Hematopoietic multipotent progenitor cell (in vitro differentiated cells): ENCODE data around the gene AZU1. TPM values are rescaled to one million over a fixed set of nuclear protein-coding genes. Genes with fewer than 3 reads are reported as not detected.
"Not testable (repeated sequence)": the region's sequence is repeated elsewhere in the genome, so short reads cannot be mapped to it uniquely, and the experiment has no call there.

Experiments
- DNase-seq, 3 donors: peaks; one replicate each; pipeline ENCODE4 v3.0.0-alpha.2; 2011 to 2015; ENCODE audit warnings: low read depth in 2 of 3, low spot score in 2 of 3
- small RNA-seq: library from RNA; depleted of rRNA; stranded (forward); fragments of <200 nt; gene quantifications from one replicate; pipeline ENCODE3, GENCODE V24; 2012
- total RNA-seq: library from RNA; depleted of rRNA; stranded (reverse); fragments of >200 nt; gene quantifications from one replicate; pipeline ENCODE4 v1.2.3, GENCODE V29; 2012

AZU1 gene
- total RNA-seq, 1 donor: 5.4 TPM

GRCh38 chr19:869245-870177 lies 41.9 kb downstream of the AZU1 start:
- no peak for DNase-seq

GRCh38 chr19:870314-870713 lies 42.7 kb downstream of the AZU1 start:
- no peak for DNase-seq

GRCh38 chr19:870963-871401 lies 43.3 kb downstream of the AZU1 start:
- DNase-seq: no peak

GRCh38 chr19:871446-872265 lies 44.0 kb downstream of the AZU1 start:
- DNase-seq: no peak

- DNase-seq: peak in 2 of 3 donors; percentile 86 to 90
These were observed 44.8 kb downstream of the AZU1 start for GRCh38 chr19:872266-872951.

- peak in 2 of 3 donors; percentile 82 for DNase-seq
These were observed 45.4 kb downstream of the AZU1 start for GRCh38 chr19:873084-873483.

GRCh38 chr19:873561-874041 lies 46.0 kb downstream of the AZU1 start:
- DNase-seq: no peak

- DNase-seq: no peak
These were observed 47.7 kb downstream of the AZU1 start for GRCh38 chr19:875265-875879.

GRCh38 chr19:876089-876488 lies 48.5 kb downstream of the AZU1 start:
- no peak for DNase-seq

GRCh38 chr19:876780-877314 lies 49.2 kb downstream of the AZU1 start:
- no peak for DNase-seq

- DNase-seq: not testable (repeated sequence)
These were observed 50.5 kb downstream of the AZU1 start for GRCh38 chr19:877992-878660.

- DNase-seq: not testable (repeated sequence)
These were observed 51.3 kb downstream of the AZU1 start for GRCh38 chr19:878751-879561.

GRCh38 chr19:879711-880438 lies 52.2 kb downstream of the AZU1 start:
- DNase-seq: no peak

Small RNA genes lying within 50 kb of the gene (small RNA-seq; reads per million reads assigned to genes)
- not detected for gene MIR3187

Other genes starting within 250 kb of the AZU1 start
- gene HCN2, start 238.0 kb upstream of the AZU1 start, total RNA-seq: under 0.01 TPM
- 50.9 TPM for gene POLRMT, start 194.3 kb upstream of the AZU1 start, total RNA-seq
- gene FGF22, start 188.0 kb upstream of the AZU1 start, total RNA-seq: under 0.01 TPM
- 50.1 TPM for gene RNF126, start 164.6 kb upstream of the AZU1 start, total RNA-seq
- gene FSTL3, start 151.4 kb upstream of the AZU1 start, total RNA-seq: 7.5 TPM
- gene PRSS57, start 132.4 kb upstream of the AZU1 start, total RNA-seq: 829 TPM
- 15.6 TPM for gene PALM, start 118.9 kb upstream of the AZU1 start, total RNA-seq
- 0.27 TPM for gene MISP, start 76.7 kb upstream of the AZU1 start, total RNA-seq
- 348 TPM for gene PTBP1, start 30.4 kb upstream of the AZU1 start, total RNA-seq
- gene PLPPR3, start 5.9 kb upstream of the AZU1 start, total RNA-seq: 5.9 TPM
- 34.7 TPM for gene PRTN3, start 13.2 kb downstream of the AZU1 start, total RNA-seq
- gene ELANE, start 24.5 kb downstream of the AZU1 start, total RNA-seq: 11.0 TPM
- 9.4 TPM for gene CFD, start 31.8 kb downstream of the AZU1 start, total RNA-seq
- 78.4 TPM for gene MED16, start 65.3 kb downstream of the AZU1 start, total RNA-seq
- not detected for gene RNU6-9, start 65.6 kb downstream of the AZU1 start, total RNA-seq
- 122 TPM for gene R3HDM4, start 85.4 kb downstream of the AZU1 start, total RNA-seq
- 1.3 TPM for gene KISS1R, start 89.5 kb downstream of the AZU1 start, total RNA-seq
- gene ARID3A, start 98.2 kb downstream of the AZU1 start, total RNA-seq: 37.2 TPM
- 100 TPM for gene WDR18, start 156.5 kb downstream of the AZU1 start, total RNA-seq
- gene GRIN3B, start 172.6 kb downstream of the AZU1 start, total RNA-seq: 0.81 TPM
- gene TMEM259, start 193.3 kb downstream of the AZU1 start, total RNA-seq: 148 TPM
- not detected for gene RNU6-2, start 193.7 kb downstream of the AZU1 start, total RNA-seq
- 236 TPM for gene CNN2, start 198.8 kb downstream of the AZU1 start, total RNA-seq
- 42.5 TPM for gene ABCA7, start 212.3 kb downstream of the AZU1 start, total RNA-seq
- gene ARHGAP45, start 239.3 kb downstream of the AZU1 start, total RNA-seq: 217 TPM